HEK293 (cell line): Measurements from ENCODE around the gene NUMBL.

Experiments
- CTCF ChIA-PET: fragments of 350-600 bp; formaldehyde crosslinking; extraction: SDS; loops from one replicate; lab custom pipeline; 2021; ENCODE audit warnings: antibody characterized with exemption; lab: Yijun Ruan, JAX
- POLR2A ChIA-PET: fragments of 300-600 bp; formaldehyde crosslinking; extraction: SDS; loops from one replicate; lab custom pipeline; 2020; ENCODE audit warnings: antibody characterized with exemption, inconsistent platforms; lab: Yijun Ruan, JAX
- H3K27ac ChIP-seq: fragments of 200-500 bp; sonication (Bioruptor generic); 2 replicates; pipeline ENCODE4 v1.5.1; 2014; ENCODE audit warnings: low read depth, low read length, control low read depth, inconsistent platforms; ENCODE audit errors: extremely low read depth
- H3K36me3 ChIP-seq, 2 experiments: fragments of 200-500 bp in 1 of 2; sonication (Bioruptor generic) in 1 of 2; 1 replicate in 1 of 2; 2 replicates in 1 of 2; pipeline ENCODE4 v1.5.1; 2014 to 2017; ENCODE audit warnings: inconsistent platforms in 2 of 2, low read length in 2 of 2; ENCODE audit not compliant: control insufficient read depth in 2 of 2, insufficient read depth in 1 of 2
- H3K4me1 ChIP-seq: fragments of 200-500 bp; sonication (Bioruptor generic); 2 replicates; pipeline ENCODE4 v1.5.1; 2014; ENCODE audit warnings: mild to moderate bottlenecking, low read length, inconsistent platforms; ENCODE audit not compliant: control insufficient read depth, insufficient read depth
- H3K4me3 ChIP-seq: 2 replicates; pipeline ENCODE4 v1.5.1; 2011; ENCODE audit warnings: low read depth, mild to moderate bottlenecking, control low read depth, low read length, moderate library complexity
- H3K9me3 ChIP-seq: fragments of 200-500 bp; sonication (Bioruptor generic); 2 replicates; pipeline ENCODE4 v1.5.1; 2014; ENCODE audit warnings: low read depth, low read length, inconsistent platforms; ENCODE audit not compliant: control insufficient read depth, insufficient read depth
- GLI4 ChIP-seq: fragments of 450-650 bp; formaldehyde crosslinking; IDR thresholded peaks from 2 replicates; pipeline ENCODE4 v1.5.1; 2016; ENCODE audit warnings: missing biosample characterization, missing genetic modification characterization
- REPIN1 ChIP-seq: fragments of 450-650 bp; formaldehyde crosslinking; IDR thresholded peaks from 2 replicates; pipeline ENCODE4 v1.5.1; 2017; ENCODE audit warnings: missing biosample characterization, missing genetic modification characterization, low read depth
- SP2 ChIP-seq: fragments of 450-650 bp; formaldehyde crosslinking; IDR thresholded peaks from 2 replicates; pipeline ENCODE4 v1.5.1; 2016; ENCODE audit warnings: missing biosample characterization, missing genetic modification characterization
- ZFP37 ChIP-seq: fragments of 450-650 bp; formaldehyde crosslinking; IDR thresholded peaks from 2 replicates; pipeline ENCODE4 v1.5.1; 2016; ENCODE audit warnings: missing biosample characterization, missing genetic modification characterization
- ZNF114 ChIP-seq: fragments of 450-650 bp; formaldehyde crosslinking; IDR thresholded peaks from 2 replicates; pipeline ENCODE4 v1.5.0; 2017; ENCODE audit warnings: missing biosample characterization, missing genetic modification characterization
- ZNF132 ChIP-seq: fragments of 450-650 bp; formaldehyde crosslinking; IDR thresholded peaks from 2 replicates; pipeline ENCODE4 v1.5.1; 2017; ENCODE audit warnings: missing biosample characterization, missing genetic modification characterization, borderline replicate concordance
- ZNF138 ChIP-seq: fragments of 450-650 bp; formaldehyde crosslinking; IDR thresholded peaks from 2 replicates; pipeline ENCODE4 v1.5.1; 2016; ENCODE audit warnings: missing biosample characterization, missing genetic modification characterization, borderline replicate concordance
- ZNF146 ChIP-seq: fragments of 450-650 bp; formaldehyde crosslinking; IDR thresholded peaks from 2 replicates; pipeline ENCODE4 v1.5.1; 2016; ENCODE audit warnings: missing biosample characterization, missing genetic modification characterization
- ZNF214 ChIP-seq: fragments of 450-650 bp; formaldehyde crosslinking; IDR thresholded peaks from 2 replicates; pipeline ENCODE4 v1.5.1; 2017; ENCODE audit warnings: missing biosample characterization, mild to moderate bottlenecking, missing genetic modification characterization, borderline replicate concordance
- ZNF366 ChIP-seq: fragments of 450-650 bp; formaldehyde crosslinking; conservative IDR thresholded peaks from 2 replicates; pipeline ENCODE4 v1.5.1; 2016; ENCODE audit warnings: missing biosample characterization, missing genetic modification characterization
- ZNF768 ChIP-seq: fragments of 450-650 bp; formaldehyde crosslinking; IDR thresholded peaks from 2 replicates; pipeline ENCODE4 v1.5.1; 2018; ENCODE audit warnings: missing biosample characterization, mild to moderate bottlenecking, missing genetic modification characterization
- ZNF777 ChIP-seq: fragments of 450-650 bp; formaldehyde crosslinking; IDR thresholded peaks from 2 replicates; pipeline ENCODE4 v1.5.1; 2017; ENCODE audit warnings: missing biosample characterization, missing genetic modification characterization, borderline replicate concordance
- TF ChIP-seq, protein P1 (sequence below): fragments of 450-650 bp; formaldehyde crosslinking; IDR thresholded peaks from 2 replicates; pipeline ENCODE4 v1.5.1; 2016; ENCODE audit warnings: missing biosample characterization, missing genetic modification characterization
- TF ChIP-seq, protein P2 (sequence below): fragments of 450-650 bp; IDR thresholded peaks from 2 replicates; pipeline ENCODE4 v1.5.1; 2018; ENCODE audit warnings: missing biosample characterization, mild to moderate bottlenecking, missing genetic modification characterization
- TF ChIP-seq, protein P3 (sequence below): fragments of 450-650 bp; formaldehyde crosslinking; IDR thresholded peaks from 2 replicates; pipeline ENCODE4 v1.5.0; 2017; ENCODE audit warnings: missing biosample characterization, missing genetic modification characterization, borderline replicate concordance
- TF ChIP-seq, protein P4 (sequence below): fragments of 450-650 bp; IDR thresholded peaks from 2 replicates; pipeline ENCODE4 v1.5.1; 2018; ENCODE audit warnings: missing biosample characterization, missing genetic modification characterization
- TF ChIP-seq, protein P5 (sequence below): fragments of 450-650 bp; formaldehyde crosslinking; IDR thresholded peaks from 2 replicates; pipeline ENCODE4 v1.5.1; 2016; ENCODE audit warnings: missing biosample characterization, missing genetic modification characterization

Gene NUMBL

DNA sequence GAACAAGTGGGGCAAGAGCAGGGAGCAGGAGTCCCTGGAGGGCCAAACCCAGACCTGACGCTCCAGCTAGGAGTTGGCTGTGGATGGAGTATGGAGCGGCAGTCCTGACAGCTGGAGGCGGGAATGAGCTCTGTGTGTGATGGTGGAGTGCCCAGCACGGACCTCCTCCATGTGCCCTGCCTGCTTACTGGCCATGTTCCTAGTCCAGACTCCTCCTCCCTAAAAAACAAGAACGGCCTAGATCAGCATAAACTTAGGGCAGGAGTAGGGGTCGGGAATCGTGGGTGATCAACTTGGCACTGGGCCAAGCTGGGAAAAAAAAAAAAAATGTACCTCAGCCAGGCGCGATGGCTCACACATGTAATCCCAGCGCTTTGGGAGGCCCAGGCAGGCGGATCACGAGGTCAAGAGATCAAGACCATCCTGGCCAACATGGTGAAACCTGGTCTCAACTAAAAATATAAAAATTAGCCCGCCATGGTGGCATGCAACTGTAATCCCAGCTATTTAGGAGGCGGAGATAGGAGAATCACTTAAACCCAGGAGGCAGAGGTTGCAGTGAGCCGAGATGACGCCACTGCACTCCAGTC is 59.8 kb downstream of the NUMBL start (continued):
- no peak for TF ChIP-seq ZNF146 (tag by site-specific recombination)
- no peak for TF ChIP-seq ZNF214 (tag by site-specific recombination)
- TF ChIP-seq, protein P1, sequence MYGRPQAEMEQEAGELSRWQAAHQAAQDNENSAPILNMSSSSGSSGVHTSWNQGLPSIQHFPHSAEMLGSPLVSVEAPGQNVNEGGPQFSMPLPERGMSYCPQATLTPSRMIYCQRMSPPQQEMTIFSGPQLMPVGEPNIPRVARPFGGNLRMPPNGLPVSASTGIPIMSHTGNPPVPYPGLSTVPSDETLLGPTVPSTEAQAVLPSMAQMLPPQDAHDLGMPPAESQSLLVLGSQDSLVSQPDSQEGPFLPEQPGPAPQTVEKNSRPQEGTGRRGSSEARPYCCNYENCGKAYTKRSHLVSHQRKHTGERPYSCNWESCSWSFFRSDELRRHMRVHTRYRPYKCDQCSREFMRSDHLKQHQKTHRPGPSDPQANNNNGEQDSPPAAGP, result 0 out of 2 replicates have a peak, but pooled peaks have one; percentile 59
- TF ChIP-seq ZNF777, result no peak
- TF ChIP-seq ZNF132 (tag by site-specific recombination), result no peak
- TF ChIP-seq, protein P2, sequence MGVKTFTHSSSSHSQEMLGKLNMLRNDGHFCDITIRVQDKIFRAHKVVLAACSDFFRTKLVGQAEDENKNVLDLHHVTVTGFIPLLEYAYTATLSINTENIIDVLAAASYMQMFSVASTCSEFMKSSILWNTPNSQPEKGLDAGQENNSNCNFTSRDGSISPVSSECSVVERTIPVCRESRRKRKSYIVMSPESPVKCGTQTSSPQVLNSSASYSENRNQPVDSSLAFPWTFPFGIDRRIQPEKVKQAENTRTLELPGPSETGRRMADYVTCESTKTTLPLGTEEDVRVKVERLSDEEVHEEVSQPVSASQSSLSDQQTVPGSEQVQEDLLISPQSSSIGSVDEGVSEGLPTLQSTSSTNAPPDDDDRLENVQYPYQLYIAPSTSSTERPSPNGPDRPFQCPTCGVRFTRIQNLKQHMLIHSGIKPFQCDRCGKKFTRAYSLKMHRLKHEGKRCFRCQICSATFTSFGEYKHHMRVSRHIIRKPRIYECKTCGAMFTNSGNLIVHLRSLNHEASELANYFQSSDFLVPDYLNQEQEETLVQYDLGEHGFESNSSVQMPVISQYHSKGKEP (tag by site-specific recombination), result peak; percentile 53; the same call in 1 of the 2 replicates
- no peak for TF ChIP-seq ZNF138 (tag by site-specific recombination)
- no peak for TF ChIP-seq ZNF114 (tag by site-specific recombination)
- TF ChIP-seq ZNF768, result no peak
- TF ChIP-seq, all 188 proteins: peak for 9

DNA sequence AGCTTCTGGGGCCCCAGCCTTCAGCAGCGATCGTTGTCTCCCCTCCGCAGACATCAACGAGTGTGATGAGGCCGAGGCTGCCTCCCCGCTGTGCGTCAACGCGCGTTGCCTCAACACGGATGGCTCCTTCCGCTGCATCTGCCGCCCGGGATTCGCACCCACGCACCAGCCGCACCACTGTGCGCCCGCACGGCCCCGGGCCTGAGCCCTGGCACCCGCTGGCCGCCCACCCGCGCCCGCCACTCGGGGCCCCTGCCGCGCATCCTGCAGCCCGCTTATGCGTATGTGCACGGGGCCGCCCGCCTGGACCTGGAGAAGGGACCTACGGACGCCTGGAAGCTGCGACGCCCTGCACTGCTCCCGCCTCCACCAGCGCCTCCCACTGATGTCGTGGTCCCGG is 61.1 kb downstream of the NUMBL start:
- TF ChIP-seq, protein P3, sequence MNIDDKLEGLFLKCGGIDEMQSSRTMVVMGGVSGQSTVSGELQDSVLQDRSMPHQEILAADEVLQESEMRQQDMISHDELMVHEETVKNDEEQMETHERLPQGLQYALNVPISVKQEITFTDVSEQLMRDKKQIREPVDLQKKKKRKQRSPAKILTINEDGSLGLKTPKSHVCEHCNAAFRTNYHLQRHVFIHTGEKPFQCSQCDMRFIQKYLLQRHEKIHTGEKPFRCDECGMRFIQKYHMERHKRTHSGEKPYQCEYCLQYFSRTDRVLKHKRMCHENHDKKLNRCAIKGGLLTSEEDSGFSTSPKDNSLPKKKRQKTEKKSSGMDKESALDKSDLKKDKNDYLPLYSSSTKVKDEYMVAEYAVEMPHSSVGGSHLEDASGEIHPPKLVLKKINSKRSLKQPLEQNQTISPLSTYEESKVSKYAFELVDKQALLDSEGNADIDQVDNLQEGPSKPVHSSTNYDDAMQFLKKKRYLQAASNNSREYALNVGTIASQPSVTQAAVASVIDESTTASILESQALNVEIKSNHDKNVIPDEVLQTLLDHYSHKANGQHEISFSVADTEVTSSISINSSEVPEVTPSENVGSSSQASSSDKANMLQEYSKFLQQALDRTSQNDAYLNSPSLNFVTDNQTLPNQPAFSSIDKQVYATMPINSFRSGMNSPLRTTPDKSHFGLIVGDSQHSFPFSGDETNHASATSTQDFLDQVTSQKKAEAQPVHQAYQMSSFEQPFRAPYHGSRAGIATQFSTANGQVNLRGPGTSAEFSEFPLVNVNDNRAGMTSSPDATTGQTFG, result no peak
- TF ChIP-seq GLI4 (tag by site-specific recombination) (no peak), ZFP37 (no peak), ZNF366 (tag by site-specific recombination) (no peak), REPIN1 (no peak), SP2 (no peak), ZNF768 (no peak)
- TF ChIP-seq, protein P4, sequence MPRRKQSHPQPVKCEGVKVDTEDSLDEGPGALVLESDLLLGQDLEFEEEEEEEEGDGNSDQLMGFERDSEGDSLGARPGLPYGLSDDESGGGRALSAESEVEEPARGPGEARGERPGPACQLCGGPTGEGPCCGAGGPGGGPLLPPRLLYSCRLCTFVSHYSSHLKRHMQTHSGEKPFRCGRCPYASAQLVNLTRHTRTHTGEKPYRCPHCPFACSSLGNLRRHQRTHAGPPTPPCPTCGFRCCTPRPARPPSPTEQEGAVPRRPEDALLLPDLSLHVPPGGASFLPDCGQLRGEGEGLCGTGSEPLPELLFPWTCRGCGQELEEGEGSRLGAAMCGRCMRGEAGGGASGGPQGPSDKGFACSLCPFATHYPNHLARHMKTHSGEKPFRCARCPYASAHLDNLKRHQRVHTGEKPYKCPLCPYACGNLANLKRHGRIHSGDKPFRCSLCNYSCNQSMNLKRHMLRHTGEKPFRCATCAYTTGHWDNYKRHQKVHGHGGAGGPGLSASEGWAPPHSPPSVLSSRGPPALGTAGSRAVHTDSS (tag by site-specific recombination), result no peak
- TF ChIP-seq, protein P5, sequence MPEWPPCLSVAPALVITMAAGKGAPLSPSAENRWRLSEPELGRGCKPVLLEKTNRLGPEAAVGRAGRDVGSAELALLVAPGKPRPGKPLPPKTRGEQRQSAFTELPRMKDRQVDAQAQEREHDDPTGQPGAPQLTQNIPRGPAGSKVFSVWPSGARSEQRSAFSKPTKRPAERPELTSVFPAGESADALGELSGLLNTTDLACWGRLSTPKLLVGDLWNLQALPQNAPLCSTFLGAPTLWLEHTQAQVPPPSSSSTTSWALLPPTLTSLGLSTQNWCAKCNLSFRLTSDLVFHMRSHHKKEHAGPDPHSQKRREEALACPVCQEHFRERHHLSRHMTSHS (tag by site-specific recombination), result no peak
- ChIA-PET POLR2A (no interaction called here), CTCF (interaction anchor here (0.6 to 11.7 kb wide), 2 partner anchors 27 to 80 kb away, joined by 3 to 470 read pairs; partner anchors contain the start of gene LTBP4)
- Histone ChIP-seq H3K36me3 (peaks cover 0 to 6% of the 10 kb centered on the region in 2 experiments; a peak in 2 of 3 replicates), H3K4me3 (no peak overlapping the region), H3K4me1 (0 out of 2 replicates have a peak, but pooled peaks cover under 1% of the 10 kb centered on the region), H3K27ac (0 out of 2 replicates have a peak overlapping the region, but pooled peaks have one; percentile 22), H3K9me3 (no peaks in the 10 kb centered on the region)
